ENCODE measurements around the gene LPAR5.
A peak's percentile ranks its signal among the peaks of the same experiment; 100 is the strongest.

LPAR5 gene

GRCh38 chr12:6626654-6627283, 9.0 kb downstream of the LPAR5 start:
- no peaks in the 10 kb centered on the region for H3K36me3 ChIP-seq (ENCODE audit: insufficient read depth, low read length)
- H3K4me2 ChIP-seq (ENCODE audit: low read depth, low read length, poor library complexity, severe bottlenecking): peak overlapping the region; percentile 53
- H2AFZ ChIP-seq (ENCODE audit: low read length): no peak overlapping the region
- H4K20me1 ChIP-seq (ENCODE audit: insufficient read depth, low read length, poor library complexity, severe bottlenecking): no peaks in the 10 kb centered on the region
- H3K4me3 ChIP-seq (ENCODE audit: low read length, poor library complexity, severe bottlenecking): peak overlapping the region; percentile 20
- TF ChIP-seq EZH2phosphoT487 (IDR thresholded peaks at IDR 0.05; ENCODE audit: borderline replicate concordance): no peak
- TF ChIP-seq CTCF (conservative IDR thresholded peaks at IDR 0.05; ENCODE audit: low read length): no peak
- no peaks in the 10 kb centered on the region for H3K9me3 ChIP-seq (ENCODE audit: insufficient read depth, low read depth, low read length)
- H3K79me2 ChIP-seq (ENCODE audit: insufficient read depth, low read length): peaks cover 40% of the 10 kb centered on the region
- peaks cover 28% of the 10 kb centered on the region for H3K4me1 ChIP-seq (ENCODE audit: insufficient read depth, low read length, poor library complexity, severe bottlenecking)
- no peaks in the 10 kb centered on the region for H3K9me2 ChIP-seq (replicated peaks; ENCODE audit: low read depth, low read length)
- H3K9ac ChIP-seq (ENCODE audit: low read depth, low read length, poor library complexity, severe bottlenecking): peak overlapping the region; percentile 24
- H3F3A ChIP-seq (ENCODE audit: low read depth): no peaks in the 10 kb centered on the region
- no peaks in the 10 kb centered on the region for H3K27me3 ChIP-seq (ENCODE audit: insufficient read depth, low read length, poor library complexity, severe bottlenecking)

DNA sequence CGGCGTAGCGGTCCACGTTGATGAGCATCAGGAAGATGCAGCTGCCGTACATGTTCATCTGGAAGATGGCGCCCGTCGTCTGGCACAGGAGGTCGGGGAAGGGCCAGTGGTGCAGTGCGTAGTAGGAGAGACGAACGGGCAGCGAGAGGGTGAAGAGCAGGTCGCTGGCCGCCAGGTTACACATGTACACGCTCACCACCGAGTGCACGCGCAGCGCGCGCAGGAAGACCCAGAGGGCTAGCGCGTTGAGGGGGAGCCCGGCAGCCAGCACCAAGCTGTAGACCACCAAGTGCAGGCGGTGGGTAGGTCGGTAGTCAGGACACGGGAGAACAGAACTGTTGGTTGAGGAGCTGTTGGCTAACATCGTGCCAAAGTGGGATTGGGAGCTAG, 14.9 kb downstream of the LPAR5 start:
- peaks cover 8% of the 10 kb centered on the region for H3F3A ChIP-seq (ENCODE audit: low read depth)
- H3K4me3 ChIP-seq (ENCODE audit: low read length, poor library complexity, severe bottlenecking): no peak overlapping the region
- peaks cover under 1% of the 10 kb centered on the region for H3K4me1 ChIP-seq (ENCODE audit: insufficient read depth, low read length, poor library complexity, severe bottlenecking)
- H3K36me3 ChIP-seq (ENCODE audit: insufficient read depth, low read length): peaks cover 25% of the 10 kb centered on the region; the same call in 1 of the 2 replicates
- no peak overlapping the region for H3K9ac ChIP-seq (ENCODE audit: low read depth, low read length, poor library complexity, severe bottlenecking)
- no peak overlapping the region for H3K4me2 ChIP-seq (ENCODE audit: low read depth, low read length, poor library complexity, severe bottlenecking)
- no peaks in the 10 kb centered on the region for H3K9me3 ChIP-seq (ENCODE audit: insufficient read depth, low read depth, low read length)
- no peak overlapping the region for H2AFZ ChIP-seq (ENCODE audit: low read length)
- TF ChIP-seq EZH2phosphoT487 (IDR thresholded peaks at IDR 0.05; ENCODE audit: borderline replicate concordance): no peak
- TF ChIP-seq CTCF (conservative IDR thresholded peaks at IDR 0.05; ENCODE audit: low read length): no peak
- H3K79me2 ChIP-seq (ENCODE audit: insufficient read depth, low read length): peaks cover 15% of the 10 kb centered on the region; the same call in 1 of the 2 replicates
- H4K20me1 ChIP-seq (ENCODE audit: insufficient read depth, low read length, poor library complexity, severe bottlenecking): no peaks in the 10 kb centered on the region
- no peaks in the 10 kb centered on the region for H3K27me3 ChIP-seq (ENCODE audit: insufficient read depth, low read length, poor library complexity, severe bottlenecking)
- no peaks in the 10 kb centered on the region for H3K9me2 ChIP-seq (replicated peaks; ENCODE audit: low read depth, low read length)

- Histone ChIP-seq H3K9me3 (ENCODE audit: insufficient read depth, low read depth, low read length) (no peaks in the 10 kb centered on the region), H3K4me1 (ENCODE audit: insufficient read depth, low read length, poor library complexity, severe bottlenecking) (peaks cover 4% of the 10 kb centered on the region), H3K4me2 (ENCODE audit: low read depth, low read length, poor library complexity, severe bottlenecking) (no peak overlapping the region), H3K36me3 (ENCODE audit: insufficient read depth, low read length) (peaks cover 25% of the 10 kb centered on the region; the same call in 1 of the 2 replicates), H3K9ac (ENCODE audit: low read depth, low read length, poor library complexity, severe bottlenecking) (no peak overlapping the region), H4K20me1 (ENCODE audit: insufficient read depth, low read length, poor library complexity, severe bottlenecking) (no peaks in the 10 kb centered on the region), H3K4me3 (ENCODE audit: low read length, poor library complexity, severe bottlenecking) (no peak overlapping the region), H3K79me2 (ENCODE audit: insufficient read depth, low read length) (peaks cover 11% of the 10 kb centered on the region; the same call in 1 of the 2 replicates), H3K9me2 (replicated peaks; ENCODE audit: low read depth, low read length) (no peaks in the 10 kb centered on the region), H2AFZ (ENCODE audit: low read length) (no peak overlapping the region), H3F3A (ENCODE audit: low read depth) (peaks cover 11% of the 10 kb centered on the region), H3K27me3 (ENCODE audit: insufficient read depth, low read length, poor library complexity, severe bottlenecking) (no peaks in the 10 kb centered on the region)
- TF ChIP-seq EZH2phosphoT487 (IDR thresholded peaks at IDR 0.05; ENCODE audit: borderline replicate concordance): no peak
- 0 out of 2 replicates have a peak, but pooled peaks have one; percentile 7 for TF ChIP-seq CTCF (conservative IDR thresholded peaks at IDR 0.05; ENCODE audit: low read length)
Observed at GRCh38 chr12:6620137-6620884, 15.4 kb downstream of the LPAR5 start.

Measured in Loucy (cell line).